HG03039 (cell line): Measurements from ENCODE around the gene CYP2C19.
"Not testable (repeated sequence)": the region's sequence is repeated elsewhere in the genome, so short reads cannot be mapped to it uniquely, and the experiment has no call there.

ENCODE experiments used
- ATAC-seq: cut with Tn5 transposase; IDR thresholded peaks from one replicate; pipeline ENCODE4 v1.9.1; 2021; ENCODE audit warnings: mild to moderate bottlenecking, moderate library complexity; ENCODE audit not compliant: unreplicated experiment

Gene CYP2C19

DNA sequence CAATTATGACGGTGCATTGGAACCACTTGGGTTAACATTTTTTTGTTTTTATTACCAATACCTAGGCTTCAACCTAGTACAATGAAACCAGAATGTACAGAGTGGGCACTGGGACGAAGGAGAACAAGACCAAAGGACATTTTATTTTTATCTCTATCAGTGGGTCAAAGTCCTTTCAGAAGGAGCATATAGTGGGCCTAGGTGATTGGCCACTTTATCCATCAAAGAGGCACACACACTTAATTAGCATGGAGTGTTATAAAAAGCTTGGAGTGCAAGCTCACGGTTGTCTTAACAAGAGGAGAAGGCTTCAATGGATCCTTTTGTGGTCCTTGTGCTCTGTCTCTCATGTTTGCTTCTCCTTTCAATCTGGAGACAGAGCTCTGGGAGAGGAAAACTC, at the start of gene CYP2C19:
TSS of gene CYP2C19 (plus strand) at position 289 of the 400 bp plus-strand sequence. CDS start at position 314, 25 bp downstream.
- no peak for ATAC-seq

DNA sequence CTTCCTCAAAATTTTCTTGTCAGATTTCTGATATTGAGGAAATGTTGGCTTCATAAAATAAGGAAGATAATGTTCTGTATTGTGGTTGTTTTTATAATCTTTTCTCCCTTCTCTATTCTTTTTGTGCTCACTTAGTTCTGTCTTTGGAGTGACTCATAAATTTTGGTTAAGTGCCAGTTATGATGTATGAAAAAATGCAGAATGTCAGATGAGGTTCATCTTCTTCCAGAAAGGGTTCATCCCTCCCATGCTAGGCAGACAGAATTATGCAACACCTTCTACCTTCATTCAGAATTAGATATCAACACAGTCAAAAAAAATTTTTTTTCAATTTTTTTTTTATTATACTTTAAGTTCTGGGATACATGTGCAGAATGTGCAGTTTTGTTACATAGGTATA, 36.6 kb upstream of the CYP2C19 start:
- no peak for ATAC-seq

DNA sequence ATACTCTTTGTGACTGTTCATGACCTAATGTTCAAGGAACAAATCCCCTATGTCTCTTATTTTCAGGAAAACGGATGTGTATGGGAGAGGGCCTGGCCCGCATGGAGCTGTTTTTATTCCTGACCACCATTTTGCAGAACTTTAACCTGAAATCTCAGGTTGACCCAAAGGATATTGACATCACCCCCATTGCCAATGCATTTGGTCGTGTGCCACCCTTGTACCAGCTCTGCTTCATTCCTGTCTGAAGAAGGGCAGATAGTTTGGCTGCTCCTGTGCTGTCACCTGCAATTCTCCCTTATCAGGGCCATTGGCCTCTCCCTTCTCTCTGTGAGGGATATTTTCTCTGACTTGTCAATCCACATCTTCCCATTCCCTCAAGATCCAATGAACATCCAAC, 27.3 kb upstream of the CYP2C19 start:
- no peak for ATAC-seq

DNA sequence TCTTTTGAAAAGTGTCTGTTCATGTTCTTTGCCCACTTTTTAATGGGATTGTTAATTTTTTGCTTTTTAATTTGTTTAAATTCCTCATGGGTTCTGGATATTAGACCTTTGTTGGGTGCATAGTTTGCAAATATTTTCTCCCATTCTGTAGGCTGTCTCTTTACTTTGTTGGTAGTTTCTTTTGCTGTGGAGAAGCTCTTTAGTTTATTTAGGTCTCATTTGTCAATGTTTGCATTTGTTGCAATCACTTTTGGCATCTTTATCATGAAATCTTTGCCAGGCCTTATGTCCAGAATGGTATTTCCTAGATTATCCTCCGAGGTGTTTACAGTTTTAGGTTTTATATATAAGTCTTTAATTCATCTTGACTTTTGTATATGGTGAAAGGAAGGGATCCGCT, 23.9 kb upstream of the CYP2C19 start:
- no peak for ATAC-seq

DNA sequence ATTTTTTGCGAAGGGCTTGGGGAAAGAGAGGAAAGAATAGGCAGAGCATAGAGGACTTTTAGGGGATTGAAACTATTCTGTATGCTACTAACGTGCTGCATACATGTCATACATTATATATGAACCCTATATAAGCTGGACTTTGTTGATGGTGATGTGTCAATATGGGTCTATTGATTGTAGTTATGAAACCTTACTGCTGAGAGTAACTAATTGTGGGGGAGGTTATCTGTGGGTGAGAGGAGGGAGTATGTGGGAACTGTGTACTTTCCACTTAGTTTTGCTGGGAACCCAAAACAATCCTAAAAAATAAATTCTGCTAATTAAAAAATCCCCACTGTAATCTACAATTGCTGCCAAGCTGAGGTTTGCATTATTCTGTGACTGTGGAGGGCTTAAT, 15.3 kb upstream of the CYP2C19 start:
- no peak for ATAC-seq

- ATAC-seq = no peak
These were observed 14.6 kb upstream of the CYP2C19 start for GRCh38 chr10:94747838-94748237.

DNA sequence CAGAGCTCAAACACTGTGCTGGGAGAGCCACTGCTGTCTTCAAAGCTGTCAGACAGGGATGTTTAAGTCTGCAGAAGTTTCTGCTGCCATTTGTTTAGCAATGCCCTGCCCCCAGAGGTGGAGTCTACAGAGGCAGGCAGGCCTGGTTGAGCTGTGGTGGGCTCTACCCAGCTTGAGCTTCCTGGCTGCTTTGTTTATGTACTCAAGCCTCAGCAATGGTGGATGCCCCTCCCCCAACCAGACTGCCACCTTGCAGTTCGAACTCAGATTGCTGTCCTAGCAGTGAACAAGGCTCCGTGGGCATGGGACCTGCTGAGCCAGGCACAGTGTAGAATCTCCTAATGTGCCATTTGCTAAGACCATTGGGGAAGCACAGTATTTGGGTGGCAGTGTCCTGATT, 4.6 kb upstream of the CYP2C19 start:
- ATAC-seq = no peak

DNA sequence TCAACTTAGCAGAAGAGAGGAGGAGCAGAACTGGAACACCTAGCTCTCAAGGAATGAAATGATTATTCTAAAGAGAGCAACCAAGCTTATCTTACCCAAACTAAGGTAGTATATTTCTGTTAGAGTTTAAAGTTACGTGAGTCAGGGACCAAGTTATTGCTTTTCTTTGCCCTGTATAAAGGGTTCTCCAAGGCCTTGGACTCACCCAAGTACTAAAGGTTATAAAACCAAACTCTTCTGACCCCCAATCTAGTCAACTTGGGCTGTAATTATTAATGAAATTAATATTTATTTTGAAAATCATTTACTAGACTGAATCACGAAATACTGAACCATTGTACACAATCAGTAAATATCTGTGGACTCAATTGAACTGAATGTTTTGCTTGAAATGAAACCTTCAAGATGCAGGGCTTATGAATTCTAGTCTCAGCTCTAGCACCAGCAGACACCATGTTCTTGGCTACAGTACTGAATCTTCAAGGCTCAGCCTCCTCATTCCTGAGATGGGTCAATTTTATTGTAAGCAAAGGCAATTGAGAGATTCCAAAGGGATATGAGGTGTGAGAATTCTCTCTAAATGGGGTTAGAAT, 1.8 kb upstream of the CYP2C19 start:
- no peak for ATAC-seq

GRCh38 chr10:94775425-94775824, 12.9 kb downstream of the CYP2C19 start:
- ATAC-seq = not testable (repeated sequence)

GRCh38 chr10:94777886-94778458, 15.5 kb downstream of the CYP2C19 start:
- ATAC-seq = no peak

- no peak for ATAC-seq
These were observed 18.4 kb downstream of the CYP2C19 start for GRCh38 chr10:94780844-94781243.

DNA sequence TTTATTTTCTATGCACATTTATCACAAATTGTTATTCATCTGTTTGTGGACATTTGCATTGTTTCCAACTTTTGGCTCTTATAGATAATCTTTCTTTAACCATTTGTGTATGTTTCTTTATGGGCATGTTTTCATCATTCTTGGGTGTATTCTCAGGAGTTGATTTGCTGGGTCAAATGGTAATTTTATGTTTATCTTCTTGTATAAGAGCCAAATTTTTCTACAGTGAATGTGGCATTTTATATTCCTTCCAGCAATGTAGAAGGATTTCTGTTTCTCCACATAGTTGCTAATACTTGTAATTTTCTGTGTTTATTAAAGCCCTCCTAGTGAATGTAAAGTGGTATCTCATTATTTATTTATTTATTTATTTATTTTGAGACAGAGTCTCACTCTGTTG, 21.8 kb downstream of the CYP2C19 start:
- no peak for ATAC-seq

DNA sequence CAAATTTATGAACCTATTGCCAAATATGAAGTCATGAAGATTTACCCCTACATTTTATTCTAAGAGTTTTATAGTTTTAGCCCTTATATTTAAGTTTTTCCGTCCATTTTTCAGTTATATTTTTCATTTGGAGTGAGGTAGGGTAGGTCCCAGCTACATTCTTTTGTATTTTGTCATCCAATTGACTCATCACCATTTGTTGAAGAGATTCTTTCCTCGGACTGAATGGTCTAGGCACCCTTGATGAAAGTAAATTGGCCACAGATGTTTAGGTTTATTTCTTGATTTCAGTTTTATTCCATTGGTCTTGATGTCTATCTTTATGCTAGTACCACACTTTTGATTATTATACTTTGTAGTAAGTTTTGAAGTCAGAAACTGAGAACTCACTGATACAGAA, 22.7 kb downstream of the CYP2C19 start:
- no peak for ATAC-seq

DNA sequence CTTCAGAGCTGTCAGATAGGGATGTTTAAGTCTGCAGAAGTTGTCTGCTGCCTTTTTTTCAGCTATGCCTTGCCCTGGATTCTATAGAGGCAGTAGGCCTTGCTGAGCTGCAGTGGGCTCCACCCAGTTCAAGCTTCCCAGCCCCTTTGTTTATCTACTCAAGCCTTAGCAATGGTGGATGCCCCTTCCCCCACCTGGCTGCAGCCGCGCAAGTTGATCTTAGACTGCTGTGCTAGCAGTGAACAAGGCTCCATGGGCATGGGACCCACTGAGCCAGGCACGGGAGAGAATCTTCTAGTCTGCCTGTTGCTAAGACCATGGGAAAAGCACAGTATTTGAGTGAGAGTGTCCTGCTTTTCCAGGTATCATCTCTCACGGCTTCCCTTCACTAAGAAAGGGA, 38.1 kb downstream of the CYP2C19 start:
- ATAC-seq = not testable (repeated sequence)

- no peak for ATAC-seq
These were observed 40.8 kb downstream of the CYP2C19 start for GRCh38 chr10:94803307-94803706.

DNA sequence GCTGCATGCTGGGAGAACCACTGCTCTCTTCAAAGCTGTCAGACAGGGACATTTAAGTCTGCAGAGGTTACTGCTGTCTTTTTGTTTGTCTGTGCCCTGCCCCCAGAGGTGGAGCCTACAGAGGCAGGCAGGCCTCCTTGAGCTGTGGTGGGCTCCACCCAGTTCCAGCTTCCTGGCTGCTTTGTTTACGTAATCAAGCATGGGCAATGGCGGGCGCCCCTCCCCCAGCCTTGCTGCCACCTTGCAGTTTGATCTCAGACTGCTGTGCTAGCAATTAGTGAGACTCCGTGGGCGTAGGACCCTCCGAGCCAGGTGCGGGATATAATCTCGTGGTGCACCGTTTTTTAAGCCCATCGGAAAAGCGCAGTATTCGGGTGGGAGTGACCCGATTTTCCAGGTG, 67.5 kb downstream of the CYP2C19 start:
- not testable (repeated sequence) for ATAC-seq

GRCh38 chr10:94846204-94846603, 83.7 kb downstream of the CYP2C19 start:
- ATAC-seq = no peak

GRCh38 chr10:94850766-94851165, 88.3 kb downstream of the CYP2C19 start:
- no peak for ATAC-seq

DNA sequence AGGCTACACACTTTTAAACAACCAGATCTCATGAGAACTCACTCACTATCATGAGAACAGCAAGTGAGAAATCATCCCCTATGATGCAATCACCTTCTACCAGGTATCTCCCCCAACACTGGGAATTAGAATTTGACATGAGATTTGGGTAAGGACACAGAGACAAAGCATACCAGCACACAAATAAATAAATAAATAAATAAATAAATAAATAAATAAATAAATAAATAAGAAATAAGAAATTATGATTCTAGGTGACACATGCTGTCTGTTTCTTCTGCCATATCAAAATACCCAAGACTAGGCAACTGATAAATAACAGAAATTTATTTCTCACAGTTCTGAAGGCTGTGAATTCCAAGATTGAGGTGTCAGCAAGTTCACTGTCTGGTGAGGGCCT, 88.8 kb downstream of the CYP2C19 start:
- no peak for ATAC-seq

- no peak for ATAC-seq
These were observed 90.0 kb downstream of the CYP2C19 start for GRCh38 chr10:94852438-94852837.

GRCh38 chr10:94853065-94853464, 90.6 kb downstream of the CYP2C19 start:
- no peak for ATAC-seq

GRCh38 chr10:94858005-94858404, 95.5 kb downstream of the CYP2C19 start:
- no peak for ATAC-seq

DNA sequence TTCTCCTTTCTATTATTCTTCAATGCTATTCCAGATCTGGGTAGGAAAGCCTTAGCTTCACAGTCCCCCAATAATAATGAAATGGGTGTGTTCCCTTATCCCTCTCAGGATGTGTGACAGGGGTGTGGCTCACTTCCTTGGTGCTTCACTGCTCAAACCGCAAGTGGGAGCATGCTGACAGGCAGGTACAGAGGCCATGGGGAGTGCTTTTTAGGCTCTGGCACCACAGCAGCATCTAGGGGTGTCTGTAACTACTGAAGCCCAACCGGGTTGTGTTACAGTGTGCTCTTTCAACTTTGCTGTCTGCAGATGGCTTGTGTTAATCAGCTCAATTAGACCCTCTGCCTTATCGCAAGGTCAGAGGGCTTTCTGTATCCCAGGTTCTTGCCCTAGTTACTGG, 96.6 kb downstream of the CYP2C19 start:
- ATAC-seq = no peak
